DOHH2 (cell line): ENCODE data around the gene HTD2.

Experiments used
- H3F3A ChIP-seq: fragments of 200-600 bp; sonication (generic), shearing (Covaris generic); 2 replicates; pipeline ENCODE4 v1.6.0; 2016; ENCODE audit warnings: antibody characterized with exemption, mild to moderate bottlenecking; ENCODE audit not compliant: control insufficient read depth, insufficient read depth
- H3K27ac ChIP-seq: fragments of 200-600 bp; sonication (generic); 2 replicates; pipeline ENCODE4 v1.5.1; 2014; ENCODE audit warnings: low read depth, mild to moderate bottlenecking, low read length, moderate library complexity
- H3K27me3 ChIP-seq: fragments of 200-600 bp; sonication (generic); 2 replicates; pipeline ENCODE4 v1.6.1; 2014; ENCODE audit warnings: mild to moderate bottlenecking, low read length, mixed read lengths; ENCODE audit not compliant: control insufficient read depth
- H3K36me3 ChIP-seq: fragments of 200-600 bp; sonication (generic); 2 replicates; pipeline ENCODE4 v1.6.1; 2014; ENCODE audit warnings: mild to moderate bottlenecking, low read length, moderate library complexity, mixed read lengths; ENCODE audit not compliant: control insufficient read depth
- H3K4me1 ChIP-seq: fragments of 200-600 bp; sonication (generic); 2 replicates; pipeline ENCODE4 v1.6.1; 2014; ENCODE audit warnings: mild to moderate bottlenecking, low read length, mixed read lengths; ENCODE audit not compliant: control insufficient read depth
- H3K4me2 ChIP-seq: fragments of 200-600 bp; sonication (generic); 2 replicates; pipeline ENCODE4 v1.6.0; 2014; ENCODE audit warnings: mild to moderate bottlenecking, low read length, moderate library complexity
- H3K4me3 ChIP-seq: fragments of 200-600 bp; sonication (generic); 2 replicates; pipeline ENCODE4 v1.5.1; 2014; ENCODE audit warnings: mild to moderate bottlenecking, low read length, mixed read lengths
- H3K79me2 ChIP-seq: fragments of 200-600 bp; sonication (generic); 2 replicates; pipeline ENCODE4 v1.6.1; 2014; ENCODE audit warnings: mild to moderate bottlenecking, low read length, mixed read lengths; ENCODE audit not compliant: control insufficient read depth
- H3K9me2 ChIP-seq: fragments of 200-600 bp; sonication (generic); replicated peaks from 2 replicates; pipeline ENCODE4 v1.6.1; 2014; ENCODE audit warnings: mild to moderate bottlenecking, low read length, mixed read lengths; ENCODE audit not compliant: control insufficient read depth
- H3K9me3 ChIP-seq: fragments of 200-600 bp; sonication (generic); 2 replicates; pipeline ENCODE4 v1.6.1; 2014; ENCODE audit warnings: antibody characterized with exemption, low read length, mixed read lengths; ENCODE audit not compliant: control insufficient read depth, insufficient read depth
- H4K20me1 ChIP-seq: fragments of 200-600 bp; sonication (generic); 2 replicates; pipeline ENCODE4 v1.6.0; 2014; ENCODE audit warnings: low read depth, mild to moderate bottlenecking, antibody characterized with exemption, low read length, moderate library complexity; ENCODE audit not compliant: control insufficient read depth, insufficient read depth
- CTCF ChIP-seq: fragments of 200-600 bp; sonication (generic); IDR thresholded peaks from one replicate; pipeline ENCODE4 v1.5.1; 2014; ENCODE audit warnings: antibody characterized with exemption, mild to moderate bottlenecking, low read depth, low read length; ENCODE audit not compliant: poor library complexity, severe bottlenecking
- EZH2phosphoT487 ChIP-seq: fragments of 200-600 bp; sonication (generic); IDR thresholded peaks from 2 replicates; pipeline ENCODE4 v1.6.1; 2017; ENCODE audit warnings: borderline replicate concordance, mild to moderate bottlenecking, antibody characterized with exemption, low read length, moderate library complexity, mixed read lengths

The HTD2 gene

DNA sequence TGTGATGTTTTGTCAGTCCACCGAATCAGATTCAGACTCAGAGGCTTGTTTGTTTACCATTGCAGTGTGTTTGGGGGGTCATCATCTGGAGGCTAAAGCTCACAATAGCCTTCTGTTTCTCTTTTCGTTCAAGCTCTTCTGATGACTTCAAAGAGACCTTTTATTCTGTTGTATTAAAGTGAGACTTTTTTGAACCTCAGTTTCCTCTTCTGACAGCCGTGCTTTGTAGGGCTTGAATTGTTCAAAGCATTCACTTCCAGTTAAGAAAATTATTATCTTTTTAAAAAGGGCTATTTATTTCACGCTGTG, 27.6 kb downstream of the HTD2 start:
- H3K79me2 ChIP-seq = peaks cover 71% of the 10 kb centered on the region
- H3K9me2 ChIP-seq = no peaks in the 10 kb centered on the region
- H4K20me1 ChIP-seq = no peaks in the 10 kb centered on the region
- peak overlapping the region; percentile 74 for H3K4me2 ChIP-seq
- H3K36me3 ChIP-seq = peaks cover 50% of the 10 kb centered on the region
- H3K4me1 ChIP-seq = peaks cover 59% of the 10 kb centered on the region
- peak overlapping the region; percentile 99 for H3K27ac ChIP-seq
- TF ChIP-seq CTCF (no peak), EZH2phosphoT487 (no peak)
- H3F3A ChIP-seq = peaks cover 61% of the 10 kb centered on the region
- H3K9me3 ChIP-seq = no peaks in the 10 kb centered on the region
- H3K4me3 ChIP-seq = peak overlapping the region; percentile 92
- H3K27me3 ChIP-seq = no peaks in the 10 kb centered on the region

GRCh38 chr3:58334506-58334884, 28.2 kb downstream of the HTD2 start:
- Histone ChIP-seq H3K9me2 (no peaks in the 10 kb centered on the region), H3K4me1 (peaks cover 64% of the 10 kb centered on the region), H3K9me3 (no peaks in the 10 kb centered on the region), H3K27ac (peak overlapping the region; percentile 99), H3K4me3 (peak overlapping the region; percentile 92), H4K20me1 (no peaks in the 10 kb centered on the region), H3K79me2 (peaks cover 77% of the 10 kb centered on the region), H3K27me3 (no peaks in the 10 kb centered on the region), H3K36me3 (peaks cover 56% of the 10 kb centered on the region), H3K4me2 (peak overlapping the region; percentile 74), H3F3A (peaks cover 58% of the 10 kb centered on the region)
- TF ChIP-seq CTCF = no peak
- TF ChIP-seq EZH2phosphoT487 = no peak

GRCh38 chr3:58335652-58335947, 29.3 kb downstream of the HTD2 start:
- Histone ChIP-seq H3K27ac (peak overlapping the region; percentile 99), H3K9me3 (no peaks in the 10 kb centered on the region), H3K4me2 (peak overlapping the region; percentile 74), H3K4me3 (peak overlapping the region; percentile 92), H4K20me1 (no peaks in the 10 kb centered on the region), H3F3A (peaks cover 50% of the 10 kb centered on the region), H3K4me1 (peaks cover 71% of the 10 kb centered on the region), H3K27me3 (no peaks in the 10 kb centered on the region), H3K36me3 (peaks cover 67% of the 10 kb centered on the region), H3K79me2 (peaks cover 88% of the 10 kb centered on the region), H3K9me2 (no peaks in the 10 kb centered on the region)
- TF ChIP-seq CTCF = no peak
- TF ChIP-seq EZH2phosphoT487 = no peak
